ENCODE results near the gene KYAT1. TPM values are rescaled to one million over a fixed set of nuclear protein-coding genes. Genes with fewer than 3 reads are reported as not detected.
"Not testable (repeated sequence)": the region's sequence is repeated elsewhere in the genome, so short reads cannot be mapped to it uniquely, and the experiment has no call there.

KYAT1 gene
- total RNA-seq, 1 experiment from 2014 or later: 34.1 TPM

- no peak for TF ChIP-seq E2F5 (CRISPR knock-in tag; IDR thresholded peaks at IDR 0.05)
- TF ChIP-seq JUN (CRISPR knock-in tag; IDR thresholded peaks at IDR 0.05): no peak
- no peak for TF ChIP-seq ZNF416 (CRISPR knock-in tag; IDR thresholded peaks at IDR 0.05)
Observed at GRCh38 chr9:128847803-128848202, 33.9 kb downstream of the KYAT1 start (continued).

DNA sequence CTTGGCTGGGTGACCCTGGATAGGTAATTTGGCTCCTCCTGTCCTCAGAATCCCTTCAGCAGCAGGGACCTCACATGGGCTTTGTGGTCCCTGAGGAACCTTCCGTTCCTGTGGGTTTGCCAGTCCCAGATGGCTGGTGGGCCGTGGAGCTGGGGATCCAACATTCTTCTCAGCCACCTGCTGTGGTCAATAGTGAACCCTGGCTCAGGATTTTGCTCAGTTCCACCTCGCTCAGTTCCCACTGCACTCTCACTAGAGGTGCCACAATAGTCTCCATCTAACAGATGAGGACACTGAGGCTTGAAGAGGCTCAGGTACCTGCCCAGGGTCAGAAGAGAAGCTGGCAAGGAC, 35.1 kb downstream of the KYAT1 start:
- H3K4me3 Mint-ChIP-seq: no peak overlapping the region
- no peak for DNase-seq (ENCODE audit: low spot score)
- POLR2A ChIA-PET: no interaction called here
- no peaks in the 10 kb centered on the region for H3K27me3 Mint-ChIP-seq (ENCODE audit: low read depth)
- H3K4me1 Mint-ChIP-seq: no peaks in the 10 kb centered on the region
- H3K9me3 Mint-ChIP-seq: peaks cover 27% of the 10 kb centered on the region
- H3K27ac Mint-ChIP-seq: no peak overlapping the region
- no peak for ATAC-seq
- H3K36me3 Mint-ChIP-seq: peaks cover 34% of the 10 kb centered on the region
- no peak for TF ChIP-seq ZNF396 (CRISPR knock-in tag; IDR thresholded peaks at IDR 0.05; ENCODE audit: borderline replicate concordance)
- TF ChIP-seq RORB (CRISPR knock-in tag; IDR thresholded peaks at IDR 0.05): no peak
- TF ChIP-seq, protein P1, sequence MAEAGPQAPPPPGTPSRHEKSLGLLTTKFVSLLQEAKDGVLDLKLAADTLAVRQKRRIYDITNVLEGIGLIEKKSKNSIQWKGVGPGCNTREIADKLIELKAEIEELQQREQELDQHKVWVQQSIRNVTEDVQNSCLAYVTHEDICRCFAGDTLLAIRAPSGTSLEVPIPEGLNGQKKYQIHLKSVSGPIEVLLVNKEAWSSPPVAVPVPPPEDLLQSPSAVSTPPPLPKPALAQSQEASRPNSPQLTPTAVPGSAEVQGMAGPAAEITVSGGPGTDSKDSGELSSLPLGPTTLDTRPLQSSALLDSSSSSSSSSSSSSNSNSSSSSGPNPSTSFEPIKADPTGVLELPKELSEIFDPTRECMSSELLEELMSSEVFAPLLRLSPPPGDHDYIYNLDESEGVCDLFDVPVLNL (CRISPR knock-in tag; IDR thresholded peaks at IDR 0.05; ENCODE audit: borderline replicate concordance, low read depth): no peak
- no peak for TF ChIP-seq USF1 (CRISPR knock-in tag; IDR thresholded peaks at IDR 0.05)
- TF ChIP-seq ATF1 (CRISPR knock-in tag; IDR thresholded peaks at IDR 0.05): no peak
- CTCF ChIA-PET: interaction anchor here (1.4 kb wide), 1 partner anchor 82 kb away, joined by 5 read pairs; no protein-coding TSS in a partner anchor

DNA sequence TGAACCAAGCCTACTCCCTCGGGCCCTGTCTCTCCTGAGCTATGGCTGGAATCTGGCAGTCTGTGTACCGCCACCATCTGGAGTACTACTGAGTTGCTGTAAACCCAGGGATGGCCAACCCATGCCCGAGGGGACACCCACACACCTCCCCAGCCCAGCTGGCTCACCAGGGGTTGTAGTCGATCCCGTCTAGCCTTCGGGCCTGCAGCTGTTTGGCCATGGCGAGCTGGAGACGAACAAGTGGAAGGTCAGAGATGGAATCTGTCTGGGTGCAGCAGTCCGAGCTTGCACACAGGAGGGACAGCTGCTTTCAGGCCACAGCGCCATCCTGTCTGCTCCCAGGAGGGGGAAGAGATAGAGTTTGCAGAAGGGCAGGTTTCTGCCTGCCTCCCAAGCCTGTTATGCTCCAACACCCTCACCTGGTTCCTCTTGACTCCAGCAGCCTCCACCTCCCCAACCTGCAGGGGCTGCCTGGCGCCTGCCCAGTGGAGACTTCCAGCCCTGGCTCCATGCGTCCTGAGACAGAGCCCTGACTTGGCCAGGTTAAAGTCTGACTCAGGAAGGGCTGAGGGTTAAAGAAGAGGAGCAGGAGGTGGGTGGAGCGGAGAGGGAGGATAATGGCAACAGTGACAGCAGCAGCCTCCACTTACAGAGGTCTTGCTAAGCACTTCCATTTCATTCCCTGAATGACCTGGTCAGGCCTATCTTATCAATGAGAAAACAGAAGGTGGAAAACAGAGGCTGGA, 36.4 kb downstream of the KYAT1 start:
- H3K27me3 Mint-ChIP-seq (ENCODE audit: low read depth): no peaks in the 10 kb centered on the region
- peak; percentile 92 for ATAC-seq
- POLR2A ChIA-PET: interaction anchor here (1.3 kb wide), 1 partner anchor 16 kb away, joined by 6 read pairs; the partner anchor contains the start of gene SPOUT1
- TF ChIP-seq E2F5 (CRISPR knock-in tag; IDR thresholded peaks at IDR 0.05) (no peak), MLX (CRISPR knock-in tag; IDR thresholded peaks at IDR 0.05) (no peak), SP1 (CRISPR knock-in tag; conservative IDR thresholded peaks at IDR 0.05) (no peak), ZNF232 (CRISPR knock-in tag; IDR thresholded peaks at IDR 0.05) (no peak), ZBTB21 (CRISPR knock-in tag; IDR thresholded peaks at IDR 0.05; ENCODE audit: borderline replicate concordance) (no peak)
- TF ChIP-seq, protein P2, sequence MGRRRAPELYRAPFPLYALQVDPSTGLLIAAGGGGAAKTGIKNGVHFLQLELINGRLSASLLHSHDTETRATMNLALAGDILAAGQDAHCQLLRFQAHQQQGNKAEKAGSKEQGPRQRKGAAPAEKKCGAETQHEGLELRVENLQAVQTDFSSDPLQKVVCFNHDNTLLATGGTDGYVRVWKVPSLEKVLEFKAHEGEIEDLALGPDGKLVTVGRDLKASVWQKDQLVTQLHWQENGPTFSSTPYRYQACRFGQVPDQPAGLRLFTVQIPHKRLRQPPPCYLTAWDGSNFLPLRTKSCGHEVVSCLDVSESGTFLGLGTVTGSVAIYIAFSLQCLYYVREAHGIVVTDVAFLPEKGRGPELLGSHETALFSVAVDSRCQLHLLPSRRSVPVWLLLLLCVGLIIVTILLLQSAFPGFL (CRISPR knock-in tag; IDR thresholded peaks at IDR 0.05; ENCODE audit: borderline replicate concordance): no peak
- no peaks in the 10 kb centered on the region for H3K4me1 Mint-ChIP-seq
- CTCF ChIA-PET: interaction anchor here (0.6 to 1.8 kb wide), 13 partner anchors 15 to 121 kb away, joined by 3 to 9 read pairs (median 3); partner anchors contain the start of genes ENDOG, SPOUT1 and ZDHHC12
- DNase-seq (ENCODE audit: low spot score): peak; percentile 45
- H3K27ac Mint-ChIP-seq: peak overlapping the region; percentile 87
- H3K9me3 Mint-ChIP-seq: peaks cover 14% of the 10 kb centered on the region
- no peak overlapping the region for H3K4me3 Mint-ChIP-seq
- peaks cover 25% of the 10 kb centered on the region for H3K36me3 Mint-ChIP-seq

DNA sequence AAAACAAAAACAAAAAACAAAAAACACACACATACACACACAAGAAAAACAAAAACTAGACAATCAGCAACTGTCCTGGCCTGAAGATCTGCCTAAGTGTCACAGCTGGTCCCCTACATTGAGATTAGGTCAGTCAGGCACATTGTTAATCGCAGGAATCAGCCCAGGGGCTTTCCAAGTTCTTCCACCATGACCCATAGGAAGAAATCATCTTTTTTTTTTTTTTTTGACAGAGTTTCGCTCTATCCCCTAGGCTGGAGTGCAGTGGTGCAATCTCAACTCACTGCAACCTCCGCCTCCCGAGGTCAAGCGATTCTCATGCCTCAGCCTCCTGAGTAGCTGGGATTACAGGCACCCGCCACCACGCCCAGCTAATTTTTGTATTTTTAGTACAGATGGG, 38.6 kb downstream of the KYAT1 start:
- H3K9me3 Mint-ChIP-seq; H3K4me1 Mint-ChIP-seq; H3K27ac Mint-ChIP-seq; POLR2A ChIA-PET; DNase-seq (ENCODE audit: low spot score); H3K4me3 Mint-ChIP-seq; H3K27me3 Mint-ChIP-seq (ENCODE audit: low read depth); ATAC-seq; CTCF ChIA-PET: not testable (repeated sequence)
- peaks cover 23% of the 10 kb centered on the region for H3K36me3 Mint-ChIP-seq
